Heart left ventricle (tissue), 13 donors: ENCODE data around the gene PF4V1.

Experiments used
- CTCF ChIP-seq, 12 donors: fragments of 200-600 bp; sonication (generic) in 4 of 12; IDR thresholded peaks; one replicate each; pipeline versions ENCODE4 v1.5.0 to v1.8.0; 2018 to 2022; ENCODE audit warnings: antibody characterized with exemption in 12 of 12, mild to moderate bottlenecking in 5 of 12
- POLR2A ChIP-seq, 2 donors: fragments of 450-650 bp; IDR thresholded peaks; one replicate each; pipeline ENCODE4 v1.6.1; 2017; ENCODE audit warnings: antibody characterized with exemption in 2 of 2, mild to moderate bottlenecking in 2 of 2, moderate library complexity in 2 of 2
- donor health status: ischemic (EF 13 %, LVEDD 7.1; RV severe dilation, severe dysfunction).
- donor health status: DM: no; HTN: yes; CAD: no.
- donor health status: DM: no; HTN: no; CAD: no.
- donor health status: ischemic (EF 25% LVEDD 6.9; RV normal size, moderate dysfunction).
- donor health status: ischemic (EF 25% LVEDD 5.7; RV mildly dilated, moderate dysfunction).
- donor health status: ischemic (EF 35%, LVEDD 5.7; RV mildly dilated, moderate dysfunction).
- donor health status: nonischemic (EF 11% LVEDD 7.7; RV severe dilation, severe dysfunction).
- donor health status: DM: yes; HTN: yes; CAD: no.
- donor health status: PGD.
- donor health status: ischemic (EF 29% LVEDD 5.4; RV normal size, mild dysfunction).
- donor health status: nonischemic (EF 23%, LVEDD 6.1; RV moderate dilation, normal function).

- TF ChIP-seq CTCF (IDR thresholded peaks at IDR 0.05) (no peak), POLR2A (IDR thresholded peaks at IDR 0.05) (no peak)
Measured at GRCh38 chr4:73844345-73844744, 8.8 kb upstream of the PF4V1 start.
